Activated naive CD4-positive, alpha-beta T cell treated with anti-CD3 and anti-CD28 coated beads for 36 hours (primary cell): Measurements from ENCODE around the gene SYT14. TPM values are rescaled to one million over a fixed set of nuclear protein-coding genes. Genes with fewer than 3 reads are reported as not detected.
"Not testable (repeated sequence)": the region's sequence is repeated elsewhere in the genome, so short reads cannot be mapped to it uniquely, and the experiment has no call there.

Experiments used
- CTCF ChIA-PET: fragments of 350-600 bp; sonication (Branson Sonifier 250); formaldehyde crosslinking; loops from one replicate; lab custom pipeline; 2021; ENCODE audit warnings: antibody characterized with exemption; lab: Charles Lee
- DNase-seq: peaks from one replicate; pipeline ENCODE4 v3.0.0-alpha.2; 2020
- H3K27ac Mint-ChIP-seq: one replicate; pipeline ENCODE4 v1.8.0; 2021; ENCODE audit warnings: mild to moderate bottlenecking, mixed read lengths
- H3K27me3 Mint-ChIP-seq: one replicate; pipeline ENCODE4 v1.8.0; 2021; ENCODE audit warnings: low read depth, mixed read lengths
- H3K36me3 Mint-ChIP-seq: one replicate; pipeline ENCODE4 v1.8.0; 2021; ENCODE audit warnings: low read depth, mixed read lengths
- H3K4me1 Mint-ChIP-seq: one replicate; pipeline ENCODE4 v1.8.0; 2021; ENCODE audit warnings: low read depth, mixed read lengths
- H3K4me3 Mint-ChIP-seq: one replicate; pipeline ENCODE4 v1.8.0; 2021; ENCODE audit warnings: mild to moderate bottlenecking, moderate library complexity, mixed read lengths
- H3K9me3 Mint-ChIP-seq: one replicate; pipeline ENCODE4 v1.8.0; 2021; ENCODE audit warnings: mixed read lengths
- intact Hi-C: fragments of 100-400 bp; cut with micrococcal nuclease; formaldehyde crosslinking; loops from one replicate; pipeline ENCODE4 v1.15.1; 2023
- total RNA-seq, 2 experiments: library from RNA; stranded (reverse); gene quantifications; one replicate each; pipeline ENCODE4 v1.2.3, GENCODE V29; 2021

The SYT14 gene
- total RNA-seq = not detected

- no peak for DNase-seq
- CTCF ChIA-PET = no interaction called here
- Mint-ChIP-seq H3K4me3 (peak within 1 kb of the TSS; percentile 45), H3K4me1 (peaks cover 9% of the 10 kb centered on the region), H3K27ac (no peak within 1 kb of the TSS), H3K27me3 (peaks cover 46% of the 10 kb centered on the region), H3K9me3 (no peaks in the 10 kb centered on the region), H3K36me3 (peaks cover 1% of the 10 kb centered on the region)
- intact Hi-C loops = loop anchor here (5.0 kb wide), 1 partner anchor 194 kb away; no protein-coding TSS in a partner anchor
These were observed at the start of gene SYT14 for GRCh38 chr1:209937996-209938959. SYT14 (plus strand) TSS chr1:209938217; CDS start chr1:209938265, 48 bp downstream.

GRCh38 chr1:209888291-209889076 is 49.5 kb upstream of the SYT14 start:
- not testable (repeated sequence) for DNase-seq, H3K27me3 Mint-ChIP-seq
- CTCF ChIA-PET = interaction anchor here (0.6 to 1.3 kb wide), 3 partner anchors 12 to 89 kb away, joined by 3 to 4 read pairs (median 3); no protein-coding TSS in a partner anchor

GRCh38 chr1:209889077-209889418 is 49.0 kb upstream of the SYT14 start:
- no peaks in the 10 kb centered on the region for H3K9me3 Mint-ChIP-seq
- CTCF ChIA-PET = interaction anchor here (1.3 kb wide), 1 partner anchor 11 kb away, joined by 3 read pairs; no protein-coding TSS in a partner anchor
- intact Hi-C loops = no loop called here

More at GRCh38 chr1:209888291-209889076, 49.5 kb upstream of the SYT14 start:
- H3K4me3 Mint-ChIP-seq, H3K9me3 Mint-ChIP-seq, H3K36me3 Mint-ChIP-seq, intact Hi-C loops, H3K27ac Mint-ChIP-seq, H3K4me1 Mint-ChIP-seq: not testable (repeated sequence)

GRCh38 chr1:209890641-209891330 is 47.2 kb upstream of the SYT14 start:
- CTCF ChIA-PET = interaction anchor here (1.1 kb wide), 1 partner anchor 31 kb away, joined by 3 read pairs; no protein-coding TSS in a partner anchor
- intact Hi-C loops = no loop called here
- Mint-ChIP-seq H3K9me3 (no peaks in the 10 kb centered on the region), H3K27ac (no peak overlapping the region), H3K36me3 (no peaks in the 10 kb centered on the region), H3K27me3 (peaks cover 2% of the 10 kb centered on the region), H3K4me3 (no peak overlapping the region), H3K4me1 (peaks cover 3% of the 10 kb centered on the region)
- no peak for DNase-seq

More at GRCh38 chr1:209889077-209889418, 49.0 kb upstream of the SYT14 start:
- H3K36me3 Mint-ChIP-seq = no peaks in the 10 kb centered on the region
- no peak overlapping the region for H3K4me3 Mint-ChIP-seq
- DNase-seq = no peak
- no peak overlapping the region for H3K27ac Mint-ChIP-seq
- H3K27me3 Mint-ChIP-seq = peaks cover 3% of the 10 kb centered on the region
- H3K4me1 Mint-ChIP-seq = peaks cover 2% of the 10 kb centered on the region

- CTCF ChIA-PET = interaction anchor here (0.6 kb wide), 1 partner anchor 347 kb away, joined by 3 read pairs; no protein-coding TSS in a partner anchor
- intact Hi-C loops = no loop called here
- no peak overlapping the region for H3K27ac Mint-ChIP-seq
These were observed 44.3 kb upstream of the SYT14 start for GRCh38 chr1:209893751-209894150.

GRCh38 chr1:209895709-209896108 is 42.3 kb upstream of the SYT14 start:
- H3K27me3 Mint-ChIP-seq = peaks cover 4% of the 10 kb centered on the region
- CTCF ChIA-PET = no interaction called here
- H3K4me3 Mint-ChIP-seq = no peak overlapping the region
- H3K36me3 Mint-ChIP-seq = no peaks in the 10 kb centered on the region
- H3K4me1 Mint-ChIP-seq = peaks cover 3% of the 10 kb centered on the region
- intact Hi-C loops = no loop called here
- no peaks in the 10 kb centered on the region for H3K9me3 Mint-ChIP-seq
- no peak overlapping the region for H3K27ac Mint-ChIP-seq
- no peak for DNase-seq

More at GRCh38 chr1:209893751-209894150, 44.3 kb upstream of the SYT14 start:
- peaks cover 3% of the 10 kb centered on the region for H3K4me1 Mint-ChIP-seq
- peaks cover 4% of the 10 kb centered on the region for H3K27me3 Mint-ChIP-seq
- no peak overlapping the region for H3K4me3 Mint-ChIP-seq
- no peak for DNase-seq
- H3K9me3 Mint-ChIP-seq = no peaks in the 10 kb centered on the region
- H3K36me3 Mint-ChIP-seq = no peaks in the 10 kb centered on the region

- no peaks in the 10 kb centered on the region for H3K36me3 Mint-ChIP-seq
- H3K27ac Mint-ChIP-seq = no peak overlapping the region
- intact Hi-C loops = no loop called here
- no peaks in the 10 kb centered on the region for H3K9me3 Mint-ChIP-seq
- CTCF ChIA-PET = no interaction called here
- peaks cover 3% of the 10 kb centered on the region for H3K4me1 Mint-ChIP-seq
- DNase-seq = no peak
- H3K27me3 Mint-ChIP-seq = peaks cover 4% of the 10 kb centered on the region
- H3K4me3 Mint-ChIP-seq = no peak overlapping the region
These were observed 41.7 kb upstream of the SYT14 start for GRCh38 chr1:209896346-209896745.

GRCh38 chr1:209898271-209898670 is 39.7 kb upstream of the SYT14 start:
- intact Hi-C loops, H3K9me3 Mint-ChIP-seq, DNase-seq, H3K4me3 Mint-ChIP-seq, H3K27me3 Mint-ChIP-seq, H3K36me3 Mint-ChIP-seq, H3K27ac Mint-ChIP-seq, H3K4me1 Mint-ChIP-seq: not testable (repeated sequence)
- CTCF ChIA-PET = interaction anchor here (1.3 kb wide), 1 partner anchor 38 kb away, joined by 3 read pairs; no protein-coding TSS in a partner anchor

- not testable (repeated sequence) for H3K27ac Mint-ChIP-seq, H3K9me3 Mint-ChIP-seq
These were observed 39.2 kb upstream of the SYT14 start for GRCh38 chr1:209898851-209899250.

GRCh38 chr1:209899948-209900347 is 38.1 kb upstream of the SYT14 start:
- H3K27ac Mint-ChIP-seq = no peak overlapping the region
- CTCF ChIA-PET = interaction anchor here (0.7 to 1.6 kb wide), 6 partner anchors 12 to 489 kb away, joined by 3 to 7 read pairs (median 4); no protein-coding TSS in a partner anchor
- intact Hi-C loops = no loop called here
- H3K27me3 Mint-ChIP-seq = peaks cover 4% of the 10 kb centered on the region
- H3K36me3 Mint-ChIP-seq = no peaks in the 10 kb centered on the region
- peaks cover 3% of the 10 kb centered on the region for H3K4me1 Mint-ChIP-seq
- no peak overlapping the region for H3K4me3 Mint-ChIP-seq
- no peaks in the 10 kb centered on the region for H3K9me3 Mint-ChIP-seq
- DNase-seq = peak; percentile 46

More at GRCh38 chr1:209898851-209899250, 39.2 kb upstream of the SYT14 start:
- CTCF ChIA-PET, H3K4me3 Mint-ChIP-seq, H3K4me1 Mint-ChIP-seq, H3K27me3 Mint-ChIP-seq, DNase-seq, intact Hi-C loops, H3K36me3 Mint-ChIP-seq: not testable (repeated sequence)

- no peaks in the 10 kb centered on the region for H3K4me1 Mint-ChIP-seq
- H3K4me3 Mint-ChIP-seq = no peak overlapping the region
- H3K27me3 Mint-ChIP-seq = peaks cover 4% of the 10 kb centered on the region
- no peak overlapping the region for H3K27ac Mint-ChIP-seq
- intact Hi-C loops = no loop called here
- CTCF ChIA-PET = interaction anchor here (1.2 to 1.6 kb wide), 4 partner anchors 12 to 45 kb away, joined by 3 to 7 read pairs (median 4); no protein-coding TSS in a partner anchor
- H3K9me3 Mint-ChIP-seq = no peaks in the 10 kb centered on the region
- DNase-seq = no peak
- no peaks in the 10 kb centered on the region for H3K36me3 Mint-ChIP-seq
These were observed 37.3 kb upstream of the SYT14 start for GRCh38 chr1:209900734-209901133.
